GM12892 (cell line): ENCODE measurements around the gene IFNL3.
A peak's percentile ranks its signal among the peaks of the same experiment; 100 is the strongest.
"Not testable (repeated sequence)": the region's sequence is repeated elsewhere in the genome, so short reads cannot be mapped to it uniquely, and the experiment has no call there.

ENCODE experiments used
- DNase-seq: peaks from one replicate; pipeline ENCODE4 v3.0.0; 2011; ENCODE audit not compliant: insufficient read length
- FAIRE-seq: peaks from 2 replicates; lab custom pipeline; 2011; peaks lifted over from hg19 to GRCh38; lab: Jason Lieb, UNC
- POLR2A ChIP-seq: IDR thresholded peaks from 2 replicates; pipeline ENCODE4 v1.6.1; 2011; ENCODE audit warnings: low read depth, low read length, control low read depth
- POLR2AphosphoS5 ChIP-seq: IDR thresholded peaks from 2 replicates; pipeline ENCODE4 v1.6.1; 2011; ENCODE audit warnings: low read depth, low read length, control low read depth
- TAF1 ChIP-seq: IDR thresholded peaks from 2 replicates; pipeline ENCODE4 v1.6.1; 2011; ENCODE audit warnings: low read depth, mild to moderate bottlenecking, control low read depth, low read length, borderline replicate concordance

Gene IFNL3

GRCh38 chr19:39230096-39230764 is 14.6 kb downstream of the IFNL3 start:
- TF ChIP-seq POLR2A = no peak
- no peak for TF ChIP-seq POLR2AphosphoS5
- TF ChIP-seq TAF1 = no peak
- FAIRE-seq (no peak), DNase-seq (no peak)

GRCh38 chr19:39224910-39225309 is 19.9 kb downstream of the IFNL3 start:
- FAIRE-seq = no peak
- DNase-seq = no peak
- TF ChIP-seq POLR2A (no peak), POLR2AphosphoS5 (no peak), TAF1 (no peak)

- DNase-seq = no peak
- FAIRE-seq = no peak
- TF ChIP-seq POLR2A (no peak), TAF1 (no peak), POLR2AphosphoS5 (no peak)
These were observed 21.0 kb downstream of the IFNL3 start for GRCh38 chr19:39223703-39224279.

- not testable (repeated sequence) for FAIRE-seq, DNase-seq
These were observed 25.7 kb downstream of the IFNL3 start for GRCh38 chr19:39219108-39219507.

GRCh38 chr19:39218230-39219007 is 26.4 kb downstream of the IFNL3 start:
- peak; percentile 40 for FAIRE-seq
- no peak for TF ChIP-seq POLR2AphosphoS5
- TF ChIP-seq TAF1 = no peak
- no peak for TF ChIP-seq POLR2A
- no peak for DNase-seq

GRCh38 chr19:39217094-39217493 is 27.7 kb downstream of the IFNL3 start:
- TF ChIP-seq POLR2AphosphoS5 (no peak), POLR2A (no peak), TAF1 (no peak)
- no peak for DNase-seq
- no peak for FAIRE-seq

GRCh38 chr19:39215323-39215722 is 29.5 kb downstream of the IFNL3 start:
- FAIRE-seq, DNase-seq: not testable (repeated sequence)

GRCh38 chr19:39212375-39212742 is 32.4 kb downstream of the IFNL3 start:
- TF ChIP-seq POLR2AphosphoS5 = no peak
- DNase-seq (no peak), FAIRE-seq (no peak)

- no peak for DNase-seq
- TF ChIP-seq TAF1 (no peak), POLR2AphosphoS5 (no peak), POLR2A (no peak)
- no peak for FAIRE-seq
These were observed 33.0 kb downstream of the IFNL3 start for GRCh38 chr19:39211731-39212374.

- FAIRE-seq = no peak
- TF ChIP-seq POLR2AphosphoS5 = no peak
- TF ChIP-seq POLR2A = no peak
- TF ChIP-seq TAF1 = no peak
- no peak for DNase-seq
These were observed 35.6 kb downstream of the IFNL3 start for GRCh38 chr19:39209196-39209595.

GRCh38 chr19:39208175-39208795 is 36.5 kb downstream of the IFNL3 start:
- TF ChIP-seq POLR2AphosphoS5 = no peak
- TF ChIP-seq POLR2A = no peak
- no peak for TF ChIP-seq TAF1
- DNase-seq = no peak
- FAIRE-seq = no peak

- FAIRE-seq = no peak
- DNase-seq = no peak
- no peak for TF ChIP-seq POLR2A
- TF ChIP-seq POLR2AphosphoS5 = no peak
- no peak for TF ChIP-seq TAF1
These were observed 37.4 kb downstream of the IFNL3 start for GRCh38 chr19:39207293-39207836.
